Measurements from ENCODE around the gene CAPZB.
A peak's percentile ranks its signal among the peaks of the same experiment; 100 is the strongest.

Gene CAPZB

GRCh38 chr1:19327736-19328135, 157.6 kb downstream of the CAPZB start:
- DNase-seq (ENCODE audit: low read depth), result no peak

- DNase-seq (ENCODE audit: low read depth), result no peak
Measured at GRCh38 chr1:19327301-19327700, 158.0 kb downstream of the CAPZB start.

- no peak for DNase-seq (ENCODE audit: low read depth)
Measured at GRCh38 chr1:19326748-19327065, 158.6 kb downstream of the CAPZB start.

GRCh38 chr1:19325958-19326747, 159.2 kb downstream of the CAPZB start:
- no peak for DNase-seq (ENCODE audit: low read depth)

- DNase-seq (ENCODE audit: low read depth), result no peak
Measured at GRCh38 chr1:19325368-19325957, 159.9 kb downstream of the CAPZB start.

- no peak for DNase-seq (ENCODE audit: low read depth)
Measured at GRCh38 chr1:19324665-19324990, 160.7 kb downstream of the CAPZB start.

GRCh38 chr1:19323987-19324664, 161.2 kb downstream of the CAPZB start:
- DNase-seq (ENCODE audit: low read depth), result no peak

- no peak for DNase-seq (ENCODE audit: low read depth)
Measured at GRCh38 chr1:19322481-19322880, 162.9 kb downstream of the CAPZB start.

GRCh38 chr1:19321071-19321470, 164.3 kb downstream of the CAPZB start:
- DNase-seq (ENCODE audit: low read depth), result no peak

- DNase-seq (ENCODE audit: low read depth), result no peak
Measured at GRCh38 chr1:19319196-19319595, 166.1 kb downstream of the CAPZB start.

GRCh38 chr1:19317126-19317910, 168.0 kb downstream of the CAPZB start:
- DNase-seq (ENCODE audit: low read depth), result no peak

- DNase-seq (ENCODE audit: low read depth), result no peak
Measured at GRCh38 chr1:19315378-19316198, 169.8 kb downstream of the CAPZB start.

- no peak for DNase-seq (ENCODE audit: low read depth)
Measured at GRCh38 chr1:19313961-19314882, 171.1 kb downstream of the CAPZB start.

- DNase-seq (ENCODE audit: low read depth), result no peak
Measured at GRCh38 chr1:19313636-19313959, 171.7 kb downstream of the CAPZB start.

- no peak for DNase-seq (ENCODE audit: low read depth)
Measured at GRCh38 chr1:19312782-19313635, 172.3 kb downstream of the CAPZB start.

- DNase-seq (ENCODE audit: low read depth), result peak; percentile 85
Measured at GRCh38 chr1:19311931-19312781, 173.2 kb downstream of the CAPZB start, which contains the start of the genes AKR7A2 and SLC66A1. AKR7A2 (minus strand) TSS chr1:19312144; CDS start chr1:19312124, 20 bp downstream. SLC66A1 (plus strand) TSS chr1:19312326; CDS start chr1:19317678, 5,352 bp downstream.

GRCh38 chr1:19311503-19311930, 173.8 kb downstream of the CAPZB start:
- no peak for DNase-seq (ENCODE audit: low read depth)

GRCh38 chr1:19310720-19311502, 174.4 kb downstream of the CAPZB start:
- no peak for DNase-seq (ENCODE audit: low read depth)

All from activated T-cell treated with anti-CD3 and anti-CD28 coated beads for 1 hour (primary cell).